OCI-LY3 (cell line): Measurements from ENCODE around the gene PTPRT.

Experiments used
- EZH2phosphoT487 ChIP-seq: fragments of 200-600 bp; shearing (Covaris generic); IDR thresholded peaks from 2 replicates; pipeline ENCODE4 v1.6.1; 2018; ENCODE audit warnings: antibody characterized with exemption, mixed run types, low read depth
- TF ChIP-seq, protein P1 (sequence below): fragments of 200-600, 300-600 bp; sonication (generic); IDR thresholded peaks from 2 replicates; pipeline ENCODE4 v1.5.1; 2014; ENCODE audit warnings: antibody characterized with exemption, low read length, low read depth

DNA sequence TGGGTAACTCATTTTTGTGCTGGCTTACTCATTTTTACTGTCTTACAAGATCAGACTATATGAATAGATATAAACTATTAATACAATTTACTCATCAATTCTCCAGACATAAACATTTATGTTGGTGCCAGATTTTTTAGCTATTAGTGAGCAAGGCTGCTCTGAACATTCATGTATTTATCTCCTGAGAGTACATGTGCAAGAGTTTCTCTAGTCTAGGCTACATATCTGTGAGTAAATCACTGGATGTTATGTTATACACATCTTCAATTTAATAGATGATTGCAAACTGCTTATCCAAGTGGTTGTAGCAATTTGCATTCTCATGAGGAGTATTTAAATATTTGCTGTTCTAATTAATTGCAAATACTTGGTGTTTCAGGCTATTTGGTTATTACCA lies 687.1 kb downstream of the PTPRT start:
- TF ChIP-seq, protein P1, sequence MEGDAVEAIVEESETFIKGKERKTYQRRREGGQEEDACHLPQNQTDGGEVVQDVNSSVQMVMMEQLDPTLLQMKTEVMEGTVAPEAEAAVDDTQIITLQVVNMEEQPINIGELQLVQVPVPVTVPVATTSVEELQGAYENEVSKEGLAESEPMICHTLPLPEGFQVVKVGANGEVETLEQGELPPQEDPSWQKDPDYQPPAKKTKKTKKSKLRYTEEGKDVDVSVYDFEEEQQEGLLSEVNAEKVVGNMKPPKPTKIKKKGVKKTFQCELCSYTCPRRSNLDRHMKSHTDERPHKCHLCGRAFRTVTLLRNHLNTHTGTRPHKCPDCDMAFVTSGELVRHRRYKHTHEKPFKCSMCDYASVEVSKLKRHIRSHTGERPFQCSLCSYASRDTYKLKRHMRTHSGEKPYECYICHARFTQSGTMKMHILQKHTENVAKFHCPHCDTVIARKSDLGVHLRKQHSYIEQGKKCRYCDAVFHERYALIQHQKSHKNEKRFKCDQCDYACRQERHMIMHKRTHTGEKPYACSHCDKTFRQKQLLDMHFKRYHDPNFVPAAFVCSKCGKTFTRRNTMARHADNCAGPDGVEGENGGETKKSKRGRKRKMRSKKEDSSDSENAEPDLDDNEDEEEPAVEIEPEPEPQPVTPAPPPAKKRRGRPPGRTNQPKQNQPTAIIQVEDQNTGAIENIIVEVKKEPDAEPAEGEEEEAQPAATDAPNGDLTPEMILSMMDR, result no peak
- TF ChIP-seq EZH2phosphoT487, result no peak
